NCI-H2227 treated with DMSO at 0.1 percent for 48 hours (cell line): ENCODE data around the gene GGACT.
A peak's percentile ranks its signal among the peaks of the same experiment; 100 is the strongest.
"Not testable (repeated sequence)": the region's sequence is repeated elsewhere in the genome, so short reads cannot be mapped to it uniquely, and the experiment has no call there.

Source experiments
- DNase-seq: peaks from one replicate; lab custom pipeline; 2025; lab: John Stamatoyannopoulos, UW

Gene GGACT

GRCh38 chr13:100529666-100530377, 58.8 kb downstream of the GGACT start:
- no peak for DNase-seq

- DNase-seq, result no peak
Observed at GRCh38 chr13:100528820-100529219, 59.8 kb downstream of the GGACT start.

GRCh38 chr13:100528353-100528752, 60.2 kb downstream of the GGACT start:
- DNase-seq, result no peak

GRCh38 chr13:100527644-100528043, 60.9 kb downstream of the GGACT start:
- DNase-seq, result no peak

GRCh38 chr13:100526318-100527000, 62.1 kb downstream of the GGACT start:
- no peak for DNase-seq

GRCh38 chr13:100525453-100526317, 62.9 kb downstream of the GGACT start:
- no peak for DNase-seq

- DNase-seq, result not testable (repeated sequence)
Observed at GRCh38 chr13:100524688-100525087, 63.9 kb downstream of the GGACT start.

- no peak for DNase-seq
Observed at GRCh38 chr13:100523981-100524386, 64.6 kb downstream of the GGACT start.

- no peak for DNase-seq
Observed at GRCh38 chr13:100523411-100523810, 65.2 kb downstream of the GGACT start.

GRCh38 chr13:100522618-100523309, 65.8 kb downstream of the GGACT start:
- no peak for DNase-seq

GRCh38 chr13:100521851-100522617, 66.6 kb downstream of the GGACT start:
- no peak for DNase-seq

- no peak for DNase-seq
Observed at GRCh38 chr13:100520936-100521850, 67.4 kb downstream of the GGACT start.

- DNase-seq, result no peak
Observed at GRCh38 chr13:100519626-100520025, 69.0 kb downstream of the GGACT start.

- DNase-seq, result no peak
Observed at GRCh38 chr13:100518394-100519062, 70.1 kb downstream of the GGACT start.

GRCh38 chr13:100517728-100518127, 70.9 kb downstream of the GGACT start:
- no peak for DNase-seq

- DNase-seq, result no peak
Observed at GRCh38 chr13:100517135-100517534, 71.5 kb downstream of the GGACT start.

GRCh38 chr13:100515410-100515800, 73.2 kb downstream of the GGACT start:
- peak; percentile 34 for DNase-seq

GRCh38 chr13:100514788-100515409, 73.7 kb downstream of the GGACT start:
- DNase-seq, result peak; percentile 84

GRCh38 chr13:100513987-100514670, 74.5 kb downstream of the GGACT start:
- peak; percentile 88 for DNase-seq
